Transverse colon (tissue), 4 donors: Measurements from ENCODE around the gene MYH10. TPM values are rescaled to one million over a fixed set of nuclear protein-coding genes. Genes with fewer than 3 reads are reported as not detected.

ENCODE experiments used
- DNase-seq: peaks from one replicate; pipeline ENCODE4 v3.0.0-alpha.2; 2019
- H3K27ac ChIP-seq, 4 donors: fragments of 200-600 bp; sonication (generic); 2 replicates each; pipeline ENCODE4 v1.5.1; 2016 to 2018; ENCODE audit warnings: inconsistent platforms in 4 of 4
- H3K27me3 ChIP-seq: fragments of 200-600 bp; sonication (generic); 2 replicates; pipeline ENCODE4 v1.5.1; 2017; ENCODE audit warnings: inconsistent platforms
- H3K36me3 ChIP-seq, 4 donors: fragments of 200-600 bp; sonication (generic); 2 replicates each; pipeline ENCODE4 v1.5.1; 2017 to 2019; ENCODE audit warnings: inconsistent platforms in 4 of 4
- H3K4me1 ChIP-seq, 4 donors: fragments of 200-600 bp; sonication (generic); 2 replicates each; pipeline ENCODE4 v1.5.1; 2017 to 2020; ENCODE audit warnings: inconsistent platforms in 4 of 4
- H3K4me3 ChIP-seq, 4 donors: fragments of 200-600 bp; sonication (generic); 1 replicate in 1 of 4; 2 replicates in 3 of 4; pipeline versions ENCODE4 v1.5.1 to v1.6.1; 2017 to 2019; ENCODE audit warnings: inconsistent platforms in 4 of 4
- H3K9me3 ChIP-seq, 2 donors: fragments of 200-600 bp; sonication (generic); 2 replicates each; pipeline ENCODE4 v1.5.1; 2017 to 2019; ENCODE audit warnings: inconsistent platforms in 2 of 2
- EP300 ChIP-seq: sonication (generic); formaldehyde crosslinking; IDR thresholded peaks from one replicate; pipeline ENCODE4 v1.6.1; 2017; ENCODE audit warnings: antibody characterized with exemption, low read depth
- POLR2A ChIP-seq: fragments of 450-650 bp; IDR thresholded peaks from one replicate; pipeline ENCODE4 v1.6.1; 2016; ENCODE audit warnings: antibody characterized with exemption, mild to moderate bottlenecking, moderate library complexity
- POLR2AphosphoS5 ChIP-seq, 3 donors: sonication (generic); formaldehyde crosslinking; IDR thresholded peaks; one replicate each; pipeline ENCODE4 v1.6.1; 2016; ENCODE audit warnings: antibody characterized with exemption in 3 of 3
- WGBS, 2 donors: methylation state at CpG; one replicate each; pipeline ENCODE4 v1.1.5; 2018; ENCODE audit warnings: low coverage in 1 of 2; 5-methylcytosine and 5-hydroxymethylcytosine counted together
- in situ Hi-C, 4 donors: fragments of 200-750 bp; cut with MboI; loops; one replicate each; pipeline versions ENCODE4 v1.15.0 to v1.15.1; 2017; ENCODE audit warnings: low sequenced_read_pairs in 3 of 4, low pct_ligation_motif_present in 1 of 4, low pct_unique_long_range_greater_than_20kb in 1 of 4
- intact Hi-C: fragments of 100-400 bp; cut with DNase I; formaldehyde crosslinking; loops from one replicate; pipeline ENCODE4 v1.15.1; 2023; ENCODE audit warnings: low total_unique reads
- total RNA-seq, 4 donors: library from RNA; depleted of rRNA; stranded (reverse); fragments of >200 nt; gene quantifications; one replicate each; pipeline ENCODE4 v1.1.0, GENCODE V29; 2016
- TF ChIP-seq, protein P1 (sequence below), 5 experiments: fragments of 200-600 bp in 3 of 5; fragments of 450-650 bp in 2 of 5; sonication (generic) in 3 of 5; IDR thresholded peaks; 1 replicate in 2 of 5; 2 replicates in 3 of 5; pipeline ENCODE4 v1.5.1; 2016 to 2017; ENCODE audit warnings: antibody characterized with exemption in 5 of 5, inconsistent platforms in 3 of 5, mild to moderate bottlenecking in 2 of 5, moderate library complexity in 1 of 5

The MYH10 gene
- total RNA-seq, 4 donors from 2014 or later, result 3.7 to 71.2 (median 8.3) TPM

DNA sequence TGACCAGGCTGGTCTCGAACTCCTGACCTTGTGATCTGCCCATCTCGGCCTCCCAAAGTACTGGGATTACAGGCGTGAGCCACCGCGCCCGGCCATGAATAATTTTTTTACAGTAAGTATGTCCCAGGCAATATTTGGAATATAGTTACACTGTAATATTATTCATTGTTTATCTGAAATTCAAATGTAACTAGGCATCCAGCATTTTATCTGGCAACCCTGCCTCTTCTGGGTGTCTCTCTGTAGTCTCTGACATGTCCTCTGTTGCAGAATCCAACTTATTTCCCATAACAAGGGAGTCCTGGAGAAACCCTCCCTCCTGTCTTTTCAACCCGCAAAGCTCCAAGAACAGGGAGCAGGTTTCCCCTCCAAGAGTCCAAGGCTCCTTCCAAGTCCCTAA is 36.9 kb upstream of the MYH10 start:
- H3K4me3 ChIP-seq, result no peak overlapping the region
- intact Hi-C loops (no loop called here), in situ Hi-C loops (no loop called here)
- H3K9me3 ChIP-seq, result no peaks in the 10 kb centered on the region
- no peaks in the 10 kb centered on the region for H3K27me3 ChIP-seq
- WGBS, 2 donors, result 75 to 88% methylated on average over 7 of the region's 7 CpGs
- no peak for DNase-seq
- no peaks in the 10 kb centered on the region for H3K36me3 ChIP-seq
- no peaks in the 10 kb centered on the region for H3K4me1 ChIP-seq
- H3K27ac ChIP-seq, result no peak overlapping the region
- TF ChIP-seq EP300 (no peak), POLR2A (no peak)
- TF ChIP-seq, protein P1, sequence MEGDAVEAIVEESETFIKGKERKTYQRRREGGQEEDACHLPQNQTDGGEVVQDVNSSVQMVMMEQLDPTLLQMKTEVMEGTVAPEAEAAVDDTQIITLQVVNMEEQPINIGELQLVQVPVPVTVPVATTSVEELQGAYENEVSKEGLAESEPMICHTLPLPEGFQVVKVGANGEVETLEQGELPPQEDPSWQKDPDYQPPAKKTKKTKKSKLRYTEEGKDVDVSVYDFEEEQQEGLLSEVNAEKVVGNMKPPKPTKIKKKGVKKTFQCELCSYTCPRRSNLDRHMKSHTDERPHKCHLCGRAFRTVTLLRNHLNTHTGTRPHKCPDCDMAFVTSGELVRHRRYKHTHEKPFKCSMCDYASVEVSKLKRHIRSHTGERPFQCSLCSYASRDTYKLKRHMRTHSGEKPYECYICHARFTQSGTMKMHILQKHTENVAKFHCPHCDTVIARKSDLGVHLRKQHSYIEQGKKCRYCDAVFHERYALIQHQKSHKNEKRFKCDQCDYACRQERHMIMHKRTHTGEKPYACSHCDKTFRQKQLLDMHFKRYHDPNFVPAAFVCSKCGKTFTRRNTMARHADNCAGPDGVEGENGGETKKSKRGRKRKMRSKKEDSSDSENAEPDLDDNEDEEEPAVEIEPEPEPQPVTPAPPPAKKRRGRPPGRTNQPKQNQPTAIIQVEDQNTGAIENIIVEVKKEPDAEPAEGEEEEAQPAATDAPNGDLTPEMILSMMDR (IDR thresholded peaks at IDR 0.05), result no peak

DNA sequence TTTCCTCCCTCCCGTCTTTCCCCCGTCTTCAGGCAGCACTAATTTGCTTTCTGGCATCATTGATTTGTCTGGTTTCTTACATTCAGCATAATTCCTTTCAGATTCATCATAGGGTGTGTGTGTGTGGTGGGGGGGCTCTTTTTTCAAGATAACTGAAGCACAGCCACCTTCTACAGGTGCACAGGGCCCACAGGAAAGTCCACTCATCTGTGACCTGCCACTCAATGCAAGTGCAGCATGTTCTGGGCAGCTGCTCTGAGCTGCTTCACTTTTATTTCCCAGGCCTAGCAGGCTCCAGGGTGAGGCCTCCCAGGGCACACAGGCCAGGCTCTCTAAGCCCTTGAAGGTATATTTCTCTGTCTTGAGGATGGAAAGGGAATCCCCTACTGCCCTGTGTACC is 35.2 kb upstream of the MYH10 start:
- 72 to 90% methylated on average over 2 of the region's 2 CpGs for WGBS, 2 donors
- H3K4me1 ChIP-seq, result no peaks in the 10 kb centered on the region
- H3K27me3 ChIP-seq, result peaks cover 3% of the 10 kb centered on the region
- H3K4me3 ChIP-seq, result no peak overlapping the region
- in situ Hi-C loops (no loop called here), intact Hi-C loops (no loop called here)
- H3K9me3 ChIP-seq, result no peaks in the 10 kb centered on the region
- DNase-seq, result no peak
- H3K36me3 ChIP-seq, result no peaks in the 10 kb centered on the region
- no peak overlapping the region for H3K27ac ChIP-seq
- TF ChIP-seq, protein P1 (IDR thresholded peaks at IDR 0.05), result no peak
- TF ChIP-seq POLR2AphosphoS5 (IDR thresholded peaks at IDR 0.05), result no peak
- no peak for TF ChIP-seq POLR2A
- TF ChIP-seq EP300, result no peak

DNA sequence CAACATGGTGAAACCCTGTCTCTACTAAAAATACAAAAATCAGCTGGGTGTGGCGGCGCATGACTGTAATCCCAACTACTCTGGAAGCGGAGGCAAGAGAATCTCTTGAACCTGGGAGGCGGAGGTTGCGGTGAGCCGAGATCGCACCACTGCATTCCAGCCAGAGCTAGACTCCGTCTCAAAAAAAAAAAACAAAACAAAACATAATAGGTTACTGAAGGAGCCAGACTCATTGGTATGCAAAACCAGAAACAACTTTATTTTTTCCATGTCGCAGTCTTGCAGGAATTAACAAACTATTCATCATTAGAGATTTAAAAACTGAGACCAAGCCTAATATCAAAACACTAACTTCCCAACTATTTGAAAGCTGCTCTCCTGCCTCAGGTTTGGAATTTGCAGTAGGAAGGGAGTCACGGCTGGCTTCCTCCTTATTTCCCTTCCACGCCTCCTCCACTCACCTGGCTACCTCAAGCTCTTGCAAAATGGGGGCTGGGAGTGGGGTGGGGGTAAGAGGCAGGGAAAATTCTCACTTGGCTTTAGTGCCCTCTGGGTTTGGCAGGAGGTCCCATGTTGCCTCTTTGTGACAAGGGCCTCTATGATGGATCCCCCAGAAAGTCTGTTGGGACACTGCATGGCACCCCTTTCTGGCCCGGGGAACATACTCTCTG is 34.1 kb upstream of the MYH10 start:
- Histone ChIP-seq H3K27me3 (peaks cover 3% of the 10 kb centered on the region), H3K36me3 (no peaks in the 10 kb centered on the region), H3K4me1 (no peaks in the 10 kb centered on the region), H3K4me3 (no peak overlapping the region), H3K9me3 (no peaks in the 10 kb centered on the region), H3K27ac (no peak overlapping the region)
- in situ Hi-C loops (no loop called here), intact Hi-C loops (no loop called here)
- WGBS, 2 donors, result 78 to 93% methylated on average over 7 to 12 of the region's 12 CpGs
- TF ChIP-seq POLR2AphosphoS5 (IDR thresholded peaks at IDR 0.05) (no peak), EP300 (no peak), POLR2A (no peak)
- TF ChIP-seq, protein P1 (IDR thresholded peaks at IDR 0.05), result no peak
- no peak for DNase-seq

DNA sequence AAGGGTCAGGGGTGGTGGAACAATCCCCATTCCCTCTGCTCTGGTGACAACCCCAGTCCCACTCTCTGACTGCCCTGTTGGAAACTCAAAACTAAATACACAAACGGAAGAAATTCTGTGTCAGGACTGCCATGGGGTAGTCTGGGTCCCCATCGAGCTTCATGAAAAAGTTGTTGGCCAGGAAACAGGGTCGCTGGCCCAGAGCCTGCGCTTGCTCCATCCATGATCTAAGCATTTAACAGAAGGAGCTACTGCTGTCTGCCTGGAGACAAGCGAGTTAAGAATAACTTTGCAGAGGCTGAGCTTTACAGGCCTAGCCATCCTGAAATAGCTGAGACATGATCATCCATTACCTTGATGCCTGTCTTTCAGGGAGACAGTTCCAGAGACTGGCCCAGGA is 32.4 kb upstream of the MYH10 start:
- 60 to 87% methylated on average over 2 to 5 of the region's 5 CpGs for WGBS, 2 donors
- DNase-seq, result no peak

More for the DNA sequence above, 32.4 kb upstream of the MYH10 start:
- Histone ChIP-seq H3K4me3 (no peak overlapping the region), H3K27ac (no peak overlapping the region), H3K27me3 (peaks cover 3% of the 10 kb centered on the region), H3K9me3 (no peaks in the 10 kb centered on the region), H3K36me3 (no peaks in the 10 kb centered on the region), H3K4me1 (no peaks in the 10 kb centered on the region)
- in situ Hi-C loops, result no loop called here
- no peak for TF ChIP-seq POLR2A
- TF ChIP-seq, protein P1 (IDR thresholded peaks at IDR 0.05), result no peak
- intact Hi-C loops, result no loop called here
